SH-SY5Y (cell line): Measurements from ENCODE around the gene ZBP1.

Experiments used
- GATA2 ChIP-seq: IDR thresholded peaks from 2 replicates; pipeline ENCODE4 v1.6.1; 2011; ENCODE audit warnings: mild to moderate bottlenecking, low read depth, low read length
- GATA3 ChIP-seq: IDR thresholded peaks from 2 replicates; pipeline ENCODE4 v1.6.1; 2011; ENCODE audit warnings: low read depth, mild to moderate bottlenecking, low read length, moderate library complexity

ZBP1 gene

DNA sequence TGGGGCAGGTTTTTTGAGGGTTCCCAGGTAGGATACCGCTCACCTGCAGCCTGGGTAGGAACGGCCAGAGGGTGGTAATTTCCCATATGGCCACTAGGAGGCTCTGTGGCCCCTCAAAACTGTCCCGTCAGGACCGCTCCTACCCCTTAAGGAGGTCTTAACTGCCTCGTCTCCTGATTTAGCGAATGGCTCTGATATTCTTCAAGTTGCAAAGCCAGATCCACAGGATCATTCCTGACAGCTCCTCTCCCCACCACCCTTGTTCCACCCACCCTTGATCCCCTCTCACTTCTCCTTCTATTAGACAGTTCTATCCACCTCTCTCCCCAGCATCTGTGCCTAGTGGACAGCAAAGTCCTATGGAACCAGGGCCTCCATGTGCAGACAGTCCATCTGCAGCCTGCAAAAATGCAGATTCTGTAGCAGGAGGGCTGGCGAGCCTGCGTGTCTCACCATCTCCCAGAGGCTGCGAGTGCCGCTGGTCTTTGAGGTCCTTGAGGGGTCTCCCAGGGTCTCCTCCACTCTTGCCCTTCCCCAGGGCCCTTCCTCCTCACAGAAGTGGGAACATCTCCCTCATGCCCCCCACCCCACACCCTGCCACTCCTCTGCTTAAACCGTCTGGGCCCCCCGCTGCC is 34.3 kb upstream of the ZBP1 start:
- TF ChIP-seq GATA2 (no peak), GATA3 (no peak)

DNA sequence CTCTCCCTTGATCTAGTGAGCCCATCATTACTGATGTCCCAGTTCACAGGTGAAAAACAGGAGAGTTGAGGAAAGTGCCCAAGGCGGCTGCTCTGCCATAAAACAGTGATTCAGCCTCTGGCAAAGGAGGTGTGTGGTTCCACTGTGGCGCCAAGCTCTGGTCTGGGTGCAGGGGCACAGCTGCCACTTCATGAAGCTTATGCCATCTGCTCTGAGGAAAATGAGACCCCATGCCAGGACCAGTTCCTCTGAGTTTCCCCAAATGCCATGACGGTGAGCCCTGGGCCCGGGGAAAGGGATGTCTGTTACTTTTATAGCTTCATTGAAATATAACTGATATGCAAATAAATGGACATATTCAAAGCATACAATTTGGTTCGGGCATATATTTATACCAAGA is 33.7 kb upstream of the ZBP1 start:
- TF ChIP-seq GATA3 = no peak
- no peak for TF ChIP-seq GATA2

DNA sequence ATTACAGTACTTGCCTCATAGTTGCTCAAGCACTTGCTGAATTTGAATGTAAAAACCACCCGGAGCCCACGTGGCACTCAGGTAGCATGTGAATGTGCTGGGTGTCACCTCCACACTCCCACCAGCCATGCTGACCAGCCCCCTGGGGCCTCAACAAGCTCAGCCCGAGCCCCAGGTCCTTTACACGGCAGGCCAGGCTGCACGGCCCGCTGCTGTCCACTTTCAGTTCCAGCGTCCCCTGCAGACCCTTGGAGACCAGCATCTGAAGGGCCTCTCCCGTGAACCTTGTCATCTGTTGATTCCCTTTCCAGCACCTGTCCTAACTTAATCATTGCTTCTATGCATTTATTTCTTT is 33.3 kb upstream of the ZBP1 start:
- TF ChIP-seq GATA2 (no peak), GATA3 (no peak)

DNA sequence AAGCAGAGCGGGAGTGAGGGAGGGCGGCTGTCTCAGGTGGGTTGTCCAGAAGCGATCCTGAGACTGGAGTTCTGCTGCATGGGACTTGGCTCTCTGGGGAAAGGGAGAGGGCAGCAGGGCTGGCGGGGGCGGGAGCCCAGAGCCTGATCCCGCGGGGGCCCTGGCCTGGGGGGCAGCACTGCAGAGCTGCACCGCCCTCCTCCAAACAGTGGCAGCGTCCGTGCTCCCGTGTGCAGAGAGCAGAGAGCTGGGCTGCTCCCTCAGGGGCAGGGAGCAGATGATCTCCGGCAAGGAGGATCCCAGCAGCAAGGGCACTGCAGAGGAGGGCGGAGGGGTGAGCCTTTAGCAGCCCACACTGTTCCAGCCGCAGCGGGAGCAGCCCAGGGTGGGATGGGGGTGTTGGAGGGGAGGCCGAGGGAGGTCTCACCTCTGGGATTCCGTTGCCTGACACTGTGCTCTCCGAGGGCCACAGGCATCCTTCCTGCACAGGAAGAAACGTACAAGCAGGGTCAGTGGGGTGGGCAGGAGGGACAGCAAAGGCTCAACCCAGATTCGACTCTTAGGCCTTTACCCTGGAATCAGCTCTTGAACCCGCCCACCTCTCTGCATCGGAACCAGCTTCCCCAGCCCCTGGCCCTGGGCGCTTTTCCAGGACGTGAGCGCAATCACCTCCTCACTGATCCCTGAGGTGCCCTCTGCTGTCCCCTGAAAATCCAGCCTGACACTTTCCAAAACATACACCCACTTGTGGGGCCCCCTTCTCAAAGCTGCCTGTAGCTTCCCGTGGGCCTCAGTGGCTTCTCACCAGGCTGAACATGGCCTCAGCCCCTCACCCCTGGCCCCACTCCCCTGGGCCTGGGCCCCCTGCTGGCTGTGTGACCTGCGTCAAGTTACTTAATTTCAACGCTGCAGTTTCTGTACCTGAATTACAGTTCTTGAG is 32.6 kb upstream of the ZBP1 start:
- TF ChIP-seq GATA3 (no peak), GATA2 (no peak)

DNA sequence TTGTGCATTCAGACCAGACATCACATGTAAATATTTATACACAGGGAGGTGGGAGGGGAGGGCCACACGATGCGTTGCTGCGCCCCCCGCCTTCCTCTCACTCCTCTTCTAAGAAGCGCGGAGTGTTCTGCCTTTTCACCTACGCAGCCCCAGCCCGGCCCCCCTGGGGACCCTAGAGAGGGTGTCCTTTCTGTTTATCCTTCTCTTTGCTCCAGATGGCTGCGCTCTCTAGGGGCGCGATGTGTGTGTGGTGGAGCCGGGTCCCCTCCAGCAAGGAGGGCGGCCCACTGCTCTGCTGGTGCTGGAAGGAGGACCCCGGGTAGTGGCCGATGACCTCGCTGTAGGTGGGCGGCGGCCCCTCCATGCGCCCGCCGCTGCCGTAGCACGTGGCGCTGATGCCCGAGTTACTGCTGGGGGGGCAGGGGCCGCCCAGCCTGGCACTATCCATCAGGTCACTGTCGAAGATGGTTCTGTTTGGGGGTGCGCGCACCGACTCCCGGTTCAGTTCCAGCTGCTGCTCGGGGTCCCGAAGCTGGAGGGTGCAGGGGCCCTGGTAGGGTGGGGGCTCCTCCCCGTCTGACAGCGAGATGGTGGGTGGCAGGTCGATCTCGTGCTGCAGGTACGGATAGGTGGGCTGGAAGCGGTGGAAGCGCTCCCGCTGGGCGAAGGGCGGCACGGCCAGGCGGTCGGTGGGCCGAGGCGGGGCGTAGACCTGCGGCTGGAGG is 31.8 kb upstream of the ZBP1 start:
- no peak for TF ChIP-seq GATA2
- TF ChIP-seq GATA3 = no peak

DNA sequence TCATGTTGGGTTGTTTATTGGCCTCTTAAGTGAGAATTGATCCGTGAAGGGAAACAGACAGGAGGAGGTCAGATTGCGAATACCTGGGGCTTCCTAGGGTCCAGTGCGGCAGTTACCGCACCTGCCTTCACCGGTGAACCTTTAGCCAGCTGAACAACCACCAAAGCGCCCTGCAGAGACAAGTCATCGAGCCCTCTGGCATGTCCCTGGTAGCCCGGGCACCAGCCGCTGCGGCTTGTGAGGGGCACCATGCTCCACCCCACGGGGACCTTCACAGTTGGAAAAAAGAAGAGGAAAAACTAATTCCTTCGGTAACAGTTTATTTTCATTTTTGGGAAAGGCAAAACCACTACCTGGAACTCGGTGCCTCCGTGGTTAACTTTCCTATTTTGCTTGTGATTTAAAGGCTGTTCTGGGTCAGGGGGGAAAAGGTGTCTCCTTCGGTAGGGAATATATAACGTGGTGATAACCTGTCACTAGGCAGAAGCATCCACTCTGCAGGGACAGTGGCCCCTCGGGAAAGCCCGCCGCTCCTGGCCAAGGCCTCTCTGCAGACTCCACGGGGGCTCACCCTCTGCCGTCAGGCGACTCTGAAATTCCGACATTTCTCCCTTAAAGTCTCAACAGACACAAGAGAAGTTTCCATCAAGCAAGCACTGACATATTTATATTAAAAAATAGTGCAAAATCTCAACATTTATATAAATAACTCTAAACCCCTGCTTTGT is 30.7 kb upstream of the ZBP1 start:
- TF ChIP-seq GATA2 (no peak), GATA3 (no peak)

DNA sequence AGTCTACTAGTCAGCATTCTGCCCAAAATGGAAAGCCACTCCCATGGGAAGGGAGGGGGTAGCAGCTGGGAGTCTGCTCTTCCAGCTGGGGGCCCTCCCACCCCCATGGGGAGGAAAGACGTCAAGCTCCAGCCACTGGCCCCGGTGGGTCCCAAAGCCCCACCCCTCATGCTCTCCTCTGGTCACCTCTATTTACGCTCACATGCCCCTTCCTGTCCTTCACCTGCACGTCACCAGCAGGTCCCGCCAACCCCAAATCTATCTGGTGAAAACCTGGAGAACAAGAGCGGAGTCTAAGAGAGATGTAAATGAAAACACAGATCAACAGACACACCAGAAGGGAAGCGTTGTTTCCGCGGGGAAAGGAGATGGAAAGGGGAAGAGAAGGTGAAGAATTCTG is 30.0 kb upstream of the ZBP1 start:
- TF ChIP-seq GATA2 (no peak), GATA3 (no peak)

DNA sequence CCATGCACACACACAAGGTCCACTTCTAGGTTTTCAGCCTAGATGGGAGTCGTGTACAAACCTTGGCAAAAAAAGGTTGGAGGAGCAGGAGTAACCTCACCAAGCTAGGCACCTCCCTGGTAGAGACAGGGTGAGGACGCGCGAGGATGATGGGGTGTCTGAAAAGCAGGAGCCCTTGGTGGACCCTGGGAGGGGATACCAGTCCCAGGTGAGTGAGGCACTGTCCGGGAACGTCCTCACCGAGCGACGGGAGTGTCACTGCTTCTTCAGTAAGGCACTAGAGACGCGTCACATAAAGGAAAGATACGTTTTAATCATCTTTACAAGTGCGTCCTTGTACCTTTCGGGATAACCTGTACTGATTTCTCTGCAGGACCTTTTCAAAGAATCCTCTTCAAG is 29.4 kb upstream of the ZBP1 start:
- no peak for TF ChIP-seq GATA2
- no peak for TF ChIP-seq GATA3

DNA sequence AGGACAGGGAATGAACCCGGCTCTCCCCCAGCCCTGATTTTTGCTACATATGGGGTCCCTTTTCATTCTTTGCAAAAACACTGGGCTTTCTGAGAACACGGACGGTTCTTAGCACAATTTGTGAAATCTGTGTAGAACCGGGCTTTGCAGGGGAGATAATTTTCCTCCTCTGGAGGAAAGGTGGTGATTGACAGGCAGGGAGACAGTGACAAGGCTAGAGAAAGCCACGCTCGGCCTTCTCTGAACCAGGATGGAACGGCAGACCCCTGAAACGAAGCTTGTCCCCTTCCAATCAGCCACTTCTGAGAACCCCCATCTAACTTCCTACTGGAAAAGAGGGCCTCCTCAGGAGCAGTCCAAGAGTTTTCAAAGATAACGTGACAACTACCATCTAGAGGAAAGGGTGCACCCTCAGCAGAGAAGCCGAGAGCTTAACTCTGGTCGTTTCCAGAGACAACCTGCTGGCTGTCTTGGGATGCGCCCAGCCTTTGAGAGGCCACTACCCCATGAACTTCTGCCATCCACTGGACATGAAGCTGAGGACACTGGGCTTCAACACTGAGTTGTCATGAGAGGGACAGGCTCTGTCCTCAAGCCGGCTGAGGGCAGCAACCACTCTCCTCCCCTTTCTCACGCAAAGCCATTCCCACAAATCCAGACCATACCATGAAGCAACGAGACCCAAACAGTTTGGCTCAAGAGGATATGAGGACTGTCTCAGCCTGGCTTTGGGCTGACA is 28.8 kb upstream of the ZBP1 start:
- TF ChIP-seq GATA2 = no peak
- TF ChIP-seq GATA3 = no peak

DNA sequence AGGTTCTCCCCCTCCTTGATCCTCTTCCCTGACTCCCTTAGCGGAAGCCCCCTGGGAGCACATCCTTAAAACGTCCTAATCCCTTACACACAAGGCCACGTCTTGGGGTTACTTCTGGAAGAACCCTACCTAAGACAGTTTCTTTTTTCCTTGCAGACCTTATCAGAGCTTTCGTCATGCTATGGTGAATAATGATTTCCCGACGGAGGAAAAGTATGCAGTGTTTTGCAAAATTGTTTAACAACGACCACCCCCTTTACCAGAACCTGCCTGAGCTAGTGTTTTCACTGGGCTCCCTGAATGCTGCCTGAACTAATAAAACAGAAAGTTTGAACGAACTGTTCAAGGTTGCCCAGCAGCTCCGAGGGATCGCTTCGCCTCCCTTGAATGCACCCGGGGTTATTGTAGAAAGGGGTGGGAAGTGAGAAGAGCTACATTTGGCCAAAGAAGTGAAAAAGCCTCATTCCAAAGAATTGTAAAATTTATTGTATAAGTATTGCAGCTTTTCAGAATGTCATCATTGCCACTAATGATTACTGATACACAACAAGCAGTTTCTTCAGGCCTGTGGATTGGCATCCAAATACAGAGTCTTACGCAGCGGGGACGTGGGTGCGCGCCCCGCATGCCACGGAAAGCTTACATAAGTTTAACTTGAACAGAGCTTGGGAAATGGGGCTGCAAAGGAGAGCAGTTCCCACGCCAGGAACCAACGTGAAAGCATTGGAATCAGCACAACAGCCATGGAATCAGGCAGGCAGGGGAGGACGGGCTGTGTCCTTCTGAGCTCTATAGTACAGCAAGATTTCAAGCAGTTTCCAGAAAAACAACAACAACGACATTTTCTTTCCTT is 27.9 kb upstream of the ZBP1 start:
- no peak for TF ChIP-seq GATA2
- TF ChIP-seq GATA3 = no peak

DNA sequence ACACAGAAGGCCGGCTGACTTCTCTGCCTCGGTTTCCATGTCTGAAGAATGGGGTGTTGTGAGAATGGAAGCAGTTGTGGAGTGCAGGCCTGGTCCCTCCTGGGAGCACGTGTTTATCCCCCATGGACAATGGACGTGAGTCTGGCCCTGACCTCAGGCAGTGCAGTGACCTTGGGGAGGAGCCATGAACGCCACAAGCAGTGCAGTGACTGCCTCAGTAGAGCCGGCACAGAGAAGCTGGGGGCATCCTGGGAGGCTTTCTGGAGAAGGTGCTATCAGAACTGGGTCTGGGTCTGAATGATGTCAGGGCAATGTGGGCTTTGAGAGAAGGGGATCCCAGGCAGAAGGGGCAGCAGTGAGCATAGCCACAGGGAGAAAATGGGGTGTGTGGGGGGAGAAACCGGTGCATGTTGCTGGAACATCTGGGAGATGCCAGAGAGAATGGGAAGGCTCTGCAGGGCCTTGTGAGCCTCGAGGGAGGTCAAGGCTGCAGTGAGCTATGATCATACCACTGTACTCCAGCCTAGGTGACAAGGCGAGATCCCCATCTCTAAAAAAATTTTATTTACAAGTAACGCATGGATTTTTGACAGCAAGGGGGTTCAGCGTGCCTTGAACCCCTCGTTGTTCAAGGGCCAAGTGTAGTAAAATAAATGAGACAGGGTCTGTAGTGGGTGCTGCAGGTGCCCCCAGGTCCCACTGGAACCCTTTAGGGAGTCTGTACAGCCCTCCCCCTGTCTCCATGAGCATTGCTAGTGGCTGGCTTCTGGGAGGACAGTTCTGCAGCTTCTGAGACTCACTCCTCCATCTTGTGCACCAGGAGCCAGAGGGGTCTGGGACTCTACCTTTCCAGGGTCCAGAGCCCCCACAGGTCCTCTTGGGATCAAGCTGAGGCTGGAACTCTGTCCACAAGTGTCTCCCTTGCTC is 27.0 kb upstream of the ZBP1 start:
- TF ChIP-seq GATA2 = no peak

DNA sequence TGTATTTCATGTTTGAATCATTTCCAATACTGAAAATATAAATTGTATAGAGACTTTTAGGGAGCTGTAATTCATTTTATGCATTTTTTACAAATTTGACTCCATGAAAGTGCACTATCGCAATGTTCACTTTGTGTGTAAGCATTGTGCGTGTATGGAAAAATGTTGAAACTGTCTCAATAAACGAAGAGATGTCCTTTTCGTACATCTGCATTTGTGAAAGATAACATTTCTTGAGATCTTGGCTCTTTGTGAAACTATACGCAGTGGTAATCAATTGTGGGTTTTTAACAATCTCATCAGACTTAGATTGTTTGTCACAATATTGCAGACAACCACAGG is 18.6 kb upstream of the ZBP1 start:
- TF ChIP-seq GATA3 (no peak), GATA2 (no peak)
